Effector CD8-positive, alpha-beta T cell (primary cell): ENCODE measurements around the gene GP1BB.
"Not testable (repeated sequence)": the region's sequence is repeated elsewhere in the genome, so short reads cannot be mapped to it uniquely, and the experiment has no call there.

ENCODE experiments used
- DNase-seq: peaks from one replicate; lab custom pipeline; 2025; lab: John Stamatoyannopoulos, UW

Gene GP1BB

GRCh38 chr22:19714312-19715187, 8.8 kb upstream of the GP1BB start, which contains the start of gene SEPTIN5:
SEPTIN5 (plus strand) TSS chr22:19714503; CDS start chr22:19714589, 86 bp downstream.
- no peak for DNase-seq

GRCh38 chr22:19715188-19715930, 8.0 kb upstream of the GP1BB start:
- DNase-seq, result no peak

GRCh38 chr22:19716041-19716828, 7.1 kb upstream of the GP1BB start:
- no peak for DNase-seq

GRCh38 chr22:19716829-19717105, 6.6 kb upstream of the GP1BB start:
- DNase-seq, result no peak

- no peak for DNase-seq
Observed at GRCh38 chr22:19717181-19717580, 6.2 kb upstream of the GP1BB start.

- peak; percentile 69 for DNase-seq
Observed at GRCh38 chr22:19717691-19718455, 5.5 kb upstream of the GP1BB start.

GRCh38 chr22:19718456-19719049, 4.8 kb upstream of the GP1BB start:
- DNase-seq, result no peak

- DNase-seq, result peak; percentile 10
Observed at GRCh38 chr22:19719050-19719482, 4.3 kb upstream of the GP1BB start.

GRCh38 chr22:19719488-19720021, 3.8 kb upstream of the GP1BB start:
- DNase-seq, result no peak

GRCh38 chr22:19720150-19720827, 3.0 kb upstream of the GP1BB start:
- no peak for DNase-seq

- no peak for DNase-seq
Observed at GRCh38 chr22:19720999-19721329, 2.4 kb upstream of the GP1BB start.

- DNase-seq, result no peak
Observed at GRCh38 chr22:19721330-19722177, 1.8 kb upstream of the GP1BB start.

GRCh38 chr22:19722178-19722981, 959 bp upstream of the GP1BB start:
- DNase-seq, result no peak

GRCh38 chr22:19722982-19723231, 432 bp upstream of the GP1BB start:
- DNase-seq, result no peak

GRCh38 chr22:19723983-19724827, 866 bp downstream of the GP1BB start:
- DNase-seq, result no peak

GRCh38 chr22:19724927-19725661, 1.8 kb downstream of the GP1BB start:
- DNase-seq, result no peak

- not testable (repeated sequence) for DNase-seq
Observed at GRCh38 chr22:19726064-19726788, 2.9 kb downstream of the GP1BB start.
